Measurements from ENCODE around the gene TMC1.
A peak's percentile ranks its signal among the peaks of the same experiment; 100 is the strongest.

The TMC1 gene

GRCh38 chr9:72565535-72565934 is 44.1 kb downstream of the TMC1 start:
- H3K4me3 ChIP-seq (ENCODE audit: low read depth, low read length): no peak overlapping the region
- in situ Hi-C loops (cut with HindIII; ENCODE audit: low sequenced_read_pairs): no loop called here
- TF ChIP-seq CTCF (IDR thresholded peaks at IDR 0.05; ENCODE audit: low read depth, low read length): no peak

DNA sequence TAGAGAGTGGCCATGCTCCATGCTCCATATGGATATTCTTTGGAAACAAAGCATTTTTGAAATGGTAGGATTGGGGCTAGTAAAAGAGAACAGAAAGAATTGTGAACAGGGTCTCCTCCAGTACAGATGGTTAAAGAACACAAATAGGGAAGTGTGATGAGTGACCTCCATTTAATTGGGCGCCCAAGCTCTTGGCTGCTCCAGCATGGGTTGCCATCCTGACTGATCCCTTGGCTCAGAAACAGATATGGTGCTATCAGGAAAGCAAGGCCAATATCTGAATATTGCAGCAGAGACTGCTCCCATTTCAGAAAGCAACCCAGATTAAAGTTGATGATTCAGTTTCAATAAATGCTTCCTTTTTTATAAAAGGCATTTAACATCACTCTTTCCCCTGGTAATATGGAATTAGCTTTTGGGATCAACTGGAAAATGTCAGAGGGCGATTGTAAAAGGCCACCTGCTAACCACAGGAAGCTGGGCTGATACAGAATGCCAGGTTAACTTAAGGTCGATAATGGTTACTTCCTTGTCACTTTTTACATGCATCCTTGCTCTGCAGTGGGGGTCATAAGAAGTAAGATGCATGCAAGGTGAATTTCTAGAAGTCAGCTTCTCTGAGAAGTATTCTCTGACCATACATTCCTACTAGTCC is 52.9 kb downstream of the TMC1 start:
- TF ChIP-seq CTCF (IDR thresholded peaks at IDR 0.05; ENCODE audit: low read depth, low read length): no peak
- in situ Hi-C loops (cut with HindIII; ENCODE audit: low sequenced_read_pairs): no loop called here
- no peak for DNase-seq (ENCODE audit: low read depth, low spot score)
- H3K4me3 ChIP-seq (ENCODE audit: low read depth, low read length): no peak overlapping the region

More at GRCh38 chr9:72565535-72565934, 44.1 kb downstream of the TMC1 start:
- DNase-seq (ENCODE audit: low read depth, low spot score): no peak

DNA sequence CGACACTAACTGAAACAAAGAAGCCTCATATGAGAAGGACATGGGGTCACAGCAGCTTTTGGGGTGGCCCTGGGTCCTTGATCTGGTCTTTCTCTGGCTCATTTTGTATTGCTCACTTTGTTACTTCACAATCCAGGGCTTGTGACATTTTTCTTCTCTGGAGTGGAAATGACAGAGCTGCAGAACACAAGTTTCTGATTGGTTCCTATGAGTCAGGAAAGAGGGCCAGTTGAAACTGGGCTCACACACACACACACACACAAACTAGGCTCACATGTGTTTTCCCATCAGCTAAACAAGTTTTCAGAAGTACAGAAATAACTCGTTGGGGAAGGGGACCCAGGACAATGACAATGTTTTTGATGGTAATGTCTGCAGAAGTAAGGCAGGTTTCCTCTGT is 54.3 kb downstream of the TMC1 start:
- in situ Hi-C loops (cut with HindIII; ENCODE audit: low sequenced_read_pairs): loop anchor here (25.0 kb wide), 1 partner anchor 213 kb away; the partner anchor contains the start of gene ZFAND5
- no peak for TF ChIP-seq CTCF (IDR thresholded peaks at IDR 0.05; ENCODE audit: low read depth, low read length)
- H3K4me3 ChIP-seq (ENCODE audit: low read depth, low read length): no peak overlapping the region
- no peak for DNase-seq (ENCODE audit: low read depth, low spot score)

GRCh38 chr9:72576087-72576486 is 54.7 kb downstream of the TMC1 start:
- no peak for TF ChIP-seq CTCF (IDR thresholded peaks at IDR 0.05; ENCODE audit: low read depth, low read length)
- in situ Hi-C loops (cut with HindIII; ENCODE audit: low sequenced_read_pairs): loop anchor here (25.0 kb wide), 1 partner anchor 214 kb away; the partner anchor contains the start of gene ZFAND5
- H3K4me3 ChIP-seq (ENCODE audit: low read depth, low read length): no peak overlapping the region
- no peak for DNase-seq (ENCODE audit: low read depth, low spot score)

- in situ Hi-C loops (cut with HindIII; ENCODE audit: low sequenced_read_pairs): loop anchor here (25.0 kb wide), 1 partner anchor 215 kb away; the partner anchor contains the start of gene ZFAND5
- TF ChIP-seq CTCF (IDR thresholded peaks at IDR 0.05; ENCODE audit: low read depth, low read length): no peak
- DNase-seq (ENCODE audit: low read depth, low spot score): peak; percentile 81
- no peak overlapping the region for H3K4me3 ChIP-seq (ENCODE audit: low read depth, low read length)
These were observed 55.9 kb downstream of the TMC1 start for GRCh38 chr9:72577212-72577753.

- in situ Hi-C loops (cut with HindIII; ENCODE audit: low sequenced_read_pairs): loop anchor here (25.0 kb wide), 1 partner anchor 217 kb away; the partner anchor contains the start of gene ZFAND5
- no peak overlapping the region for H3K4me3 ChIP-seq (ENCODE audit: low read depth, low read length)
- no peak for TF ChIP-seq CTCF (IDR thresholded peaks at IDR 0.05; ENCODE audit: low read depth, low read length)
These were observed 57.8 kb downstream of the TMC1 start for GRCh38 chr9:72579190-72579589.

More at GRCh38 chr9:72579190-72579589, 57.8 kb downstream of the TMC1 start:
- peak; percentile 60 for DNase-seq (ENCODE audit: low read depth, low spot score)

All from astrocyte of the spinal cord (primary cell).